Pulmonary artery endothelial cell (primary cell): ENCODE results near the gene AHCYL1. TPM values are rescaled to one million over a fixed set of nuclear protein-coding genes. Genes with fewer than 3 reads are reported as not detected.
"Not testable (repeated sequence)": the region's sequence is repeated elsewhere in the genome, so short reads cannot be mapped to it uniquely, and the experiment has no call there.

Source experiments
- DNase-seq: peaks from one replicate; pipeline ENCODE4 v3.0.0-alpha.2; 2011; ENCODE audit warnings: low read depth, low spot score
- total RNA-seq: library from RNA; depleted of rRNA; stranded (reverse); fragments of >200 nt; gene quantifications from 2 replicates; pipeline ENCODE4 v1.2.3, GENCODE V29; 2014

The AHCYL1 gene
- total RNA-seq, 1 donor from 2014 or later: 65.4 TPM

DNA sequence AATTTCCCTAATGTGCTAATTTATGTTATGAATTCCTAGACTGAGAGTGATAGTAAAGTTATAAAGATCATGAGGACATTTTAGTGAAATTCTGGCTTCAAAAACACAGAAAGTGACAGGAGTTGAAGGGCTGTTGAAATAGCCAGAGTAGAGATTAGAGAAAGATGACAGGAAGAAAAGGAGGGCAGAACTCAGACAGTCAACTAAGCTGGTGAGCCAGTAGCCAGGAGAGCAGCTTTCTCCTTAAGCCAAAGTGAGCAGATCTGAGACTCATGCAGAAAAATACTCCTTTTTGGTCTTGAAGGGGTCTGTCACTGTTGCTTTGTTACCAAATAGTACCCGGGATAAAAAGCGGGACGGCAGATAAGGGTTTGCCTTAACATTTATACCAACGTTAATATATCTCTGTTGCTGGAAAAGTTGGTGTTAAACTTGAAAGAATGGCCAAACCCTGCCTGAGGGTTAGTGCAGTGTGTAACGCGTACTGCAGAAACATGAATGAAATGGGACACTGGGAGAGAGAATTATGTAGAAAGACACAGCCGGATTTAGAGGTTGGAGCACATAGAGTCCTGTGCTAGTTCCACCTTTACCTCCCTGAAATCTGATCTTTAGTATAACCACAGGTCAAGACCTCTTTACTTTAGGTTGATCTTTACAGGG is 12.8 kb downstream of the AHCYL1 start:
- no peak for DNase-seq

GRCh38 chr1:109997867-109998229 is 13.3 kb downstream of the AHCYL1 start:
- DNase-seq: no peak

DNA sequence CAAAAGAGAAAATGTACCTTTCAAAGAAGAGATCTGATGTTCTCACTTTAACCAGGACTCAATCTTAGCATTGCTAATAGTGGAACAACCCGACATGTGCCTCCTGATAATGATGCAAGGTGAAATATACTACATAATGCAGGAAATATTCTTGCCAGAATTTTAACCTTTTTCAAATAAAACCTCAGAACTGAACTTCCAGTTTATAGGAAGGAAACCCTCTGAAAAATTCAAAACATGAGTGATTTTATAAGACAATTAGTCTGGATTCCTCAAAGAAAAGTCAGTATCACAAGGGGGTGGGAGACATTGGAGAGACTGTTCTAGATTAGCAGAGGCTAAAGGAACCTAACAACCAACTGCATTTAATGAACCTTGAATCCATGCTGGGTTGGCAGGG is 18.1 kb downstream of the AHCYL1 start:
- no peak for DNase-seq

DNA sequence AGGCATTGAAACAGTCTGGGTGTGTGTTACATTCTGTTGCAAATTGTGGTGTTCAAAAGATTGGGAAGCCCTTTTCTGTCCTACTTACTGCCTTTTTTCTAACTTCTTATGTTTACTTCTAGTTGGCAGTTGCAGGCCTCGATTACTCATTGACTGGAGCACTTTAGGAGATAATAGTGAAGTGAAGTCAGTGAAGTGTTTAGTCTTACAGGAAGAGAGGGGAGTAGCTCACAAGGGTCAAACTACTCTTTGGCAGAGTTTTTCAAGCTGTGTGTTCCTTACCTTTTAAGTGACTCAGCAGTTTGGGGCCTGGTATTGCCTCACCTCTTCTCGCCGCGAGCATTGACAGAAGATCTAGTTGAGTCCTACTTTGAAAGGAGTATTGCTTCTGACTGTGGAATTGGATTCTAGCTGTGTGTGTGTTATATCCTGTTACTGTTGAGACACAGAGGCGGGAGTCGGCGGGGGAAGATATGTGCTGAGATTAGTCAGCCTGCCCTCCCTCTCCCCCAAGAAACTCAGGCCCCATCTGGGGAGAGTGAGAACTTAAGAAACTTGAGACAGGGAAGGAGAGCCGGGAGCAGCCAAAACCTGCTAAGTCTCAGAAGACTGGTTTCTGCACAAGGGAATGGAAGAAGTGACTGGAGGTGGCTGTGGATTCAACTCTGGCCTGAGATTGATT is 19.3 kb downstream of the AHCYL1 start:
- peak; percentile 78 for DNase-seq

- DNase-seq: no peak
Measured at GRCh38 chr1:110004583-110004982, 20.0 kb downstream of the AHCYL1 start.

GRCh38 chr1:110005971-110006370 is 21.4 kb downstream of the AHCYL1 start:
- DNase-seq: no peak

DNA sequence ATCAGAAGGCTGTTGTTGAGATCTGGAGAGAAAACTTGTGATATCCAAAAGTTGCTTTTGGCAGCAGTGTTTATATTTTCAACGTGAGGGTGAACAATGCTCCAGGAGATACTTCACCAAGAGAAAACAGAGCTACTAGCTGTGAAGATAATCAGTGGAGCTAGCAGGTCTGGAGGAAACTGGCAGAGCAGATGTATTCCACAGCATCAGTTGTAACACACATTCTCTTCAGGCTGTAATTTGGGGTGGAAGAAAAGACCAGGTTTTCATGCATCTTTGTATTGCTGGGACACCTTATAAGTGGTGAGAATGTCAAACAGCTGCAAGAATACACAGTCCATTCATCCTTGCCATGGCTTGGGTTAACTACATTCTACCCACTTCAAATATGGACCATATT is 22.0 kb downstream of the AHCYL1 start:
- no peak for DNase-seq

DNA sequence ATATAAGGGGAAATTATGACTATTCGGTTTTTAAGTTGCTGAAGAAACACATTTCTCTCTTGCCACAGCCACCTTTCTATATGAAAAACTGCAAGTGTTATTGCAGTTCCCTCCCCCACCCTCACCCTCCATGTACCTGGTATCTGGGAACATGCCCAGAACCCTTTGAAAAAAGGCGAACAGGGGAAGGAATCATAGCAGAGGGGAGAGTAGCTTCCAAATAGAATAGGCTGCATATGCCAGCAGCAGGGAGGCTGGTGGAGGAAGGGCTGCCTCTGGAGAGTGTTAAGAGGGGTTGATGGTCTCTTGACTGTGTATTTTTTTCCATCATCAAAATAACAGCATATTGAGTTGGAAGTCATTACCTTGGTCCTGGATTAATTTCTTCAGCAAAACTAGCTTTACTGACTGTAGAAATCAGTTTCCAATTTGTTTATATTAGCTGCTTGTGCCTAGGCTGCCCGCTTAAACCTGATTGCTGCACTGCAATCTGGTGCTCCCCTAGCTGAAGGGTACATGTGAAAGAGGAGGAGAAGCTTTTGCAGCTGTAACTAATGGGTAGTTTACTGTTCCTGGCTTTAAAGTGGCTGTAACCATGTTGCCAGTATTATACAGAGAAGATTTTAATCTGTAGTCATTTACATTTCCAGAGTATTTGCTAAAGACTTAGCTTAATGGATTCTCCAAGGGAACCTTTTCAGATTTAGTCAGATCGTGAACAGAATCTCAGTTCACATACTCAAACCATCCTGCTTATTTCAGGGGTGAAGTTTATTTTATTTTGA is 22.7 kb downstream of the AHCYL1 start:
- DNase-seq: no peak

- no peak for DNase-seq
Measured at GRCh38 chr1:110008971-110009565, 24.5 kb downstream of the AHCYL1 start.

DNA sequence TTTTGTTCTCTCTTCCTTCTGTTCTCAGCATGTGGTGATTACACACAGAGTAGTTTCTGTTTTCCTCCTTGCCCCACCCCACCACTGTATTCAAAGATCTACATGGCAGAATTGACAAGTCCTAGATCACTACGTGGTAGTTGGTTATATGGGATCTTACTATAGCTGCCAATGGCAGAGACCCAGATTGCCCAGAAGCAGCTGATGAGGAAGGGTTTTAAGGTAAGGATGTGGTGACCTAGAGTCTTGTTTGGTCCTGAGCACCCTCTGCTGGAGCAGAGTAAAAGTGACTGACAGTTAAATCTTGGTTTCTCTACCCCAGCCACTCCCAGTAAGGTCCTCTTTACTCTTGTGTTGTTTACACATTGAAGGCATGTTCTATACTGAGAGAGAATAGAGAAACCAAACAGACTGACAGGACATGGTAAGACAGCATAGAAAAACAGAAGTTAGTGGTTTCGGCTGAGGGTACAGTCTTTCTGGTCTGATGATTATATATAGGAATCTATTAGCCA is 27.0 kb downstream of the AHCYL1 start:
- no peak for DNase-seq

GRCh38 chr1:110012100-110012780 is 27.7 kb downstream of the AHCYL1 start:
- DNase-seq: no peak

DNA sequence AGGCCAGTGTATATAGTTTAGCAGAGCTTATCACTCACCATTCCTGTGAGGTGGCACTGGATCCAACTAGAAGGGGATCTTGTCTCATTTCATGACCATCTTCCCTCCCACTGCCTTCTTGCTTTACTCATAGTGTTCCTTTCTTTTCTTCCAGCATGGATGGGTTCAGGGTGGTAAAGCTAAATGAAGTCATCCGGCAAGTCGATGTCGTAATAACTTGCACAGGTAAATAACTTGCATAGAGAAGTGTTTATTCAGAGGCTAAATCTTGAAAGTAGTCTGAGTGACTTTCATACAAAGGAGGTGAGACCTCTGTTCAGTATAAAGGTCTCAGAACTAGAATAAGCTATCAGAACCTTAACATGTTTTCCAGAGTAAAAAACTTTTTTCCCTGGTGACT is 33.2 kb downstream of the AHCYL1 start:
- DNase-seq: no peak

GRCh38 chr1:110018396-110018795 is 33.8 kb downstream of the AHCYL1 start:
- no peak for DNase-seq

DNA sequence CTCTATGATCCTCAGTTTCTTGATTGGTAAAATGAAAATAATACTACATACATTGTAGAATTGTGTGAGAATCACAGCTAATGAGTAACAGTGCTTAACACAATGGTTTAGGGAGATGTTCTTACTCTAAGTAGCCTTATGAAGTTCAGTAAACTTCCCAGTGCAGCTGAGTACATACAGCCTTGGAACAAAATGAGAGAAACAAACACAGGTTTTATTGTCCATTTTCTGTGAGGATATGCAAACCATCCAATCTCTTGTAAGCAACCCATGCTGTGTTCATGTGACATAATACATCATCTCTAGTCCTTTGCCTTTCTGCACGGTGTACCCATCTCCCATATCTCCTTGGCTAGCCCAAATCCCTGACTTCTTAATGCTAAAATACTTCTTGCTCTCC is 35.2 kb downstream of the AHCYL1 start:
- no peak for DNase-seq

GRCh38 chr1:110021285-110021684 is 36.7 kb downstream of the AHCYL1 start:
- no peak for DNase-seq

- DNase-seq: no peak
Measured at GRCh38 chr1:110024613-110025012, 40.0 kb downstream of the AHCYL1 start.

- DNase-seq: not testable (repeated sequence)
Measured at GRCh38 chr1:110030687-110031086, 46.1 kb downstream of the AHCYL1 start.

DNA sequence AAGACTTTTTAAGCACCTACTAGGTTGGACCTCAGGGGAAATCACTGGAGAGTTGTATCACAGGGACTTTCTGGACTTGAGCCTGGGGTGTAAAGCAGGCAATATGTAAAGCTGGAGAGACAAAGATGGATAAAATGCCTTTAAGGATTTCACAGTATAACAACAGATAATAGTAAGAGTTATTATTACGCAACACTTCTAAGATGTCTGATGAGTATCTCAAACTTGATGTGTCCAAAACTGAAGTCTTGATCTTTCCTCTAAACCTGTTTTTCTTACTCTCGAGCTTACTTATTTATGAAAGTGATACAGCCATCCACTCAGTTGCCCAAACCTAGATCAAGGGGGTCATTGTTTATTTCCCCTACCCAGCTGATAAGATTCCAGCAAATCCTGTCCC is 47.8 kb downstream of the AHCYL1 start:
- DNase-seq: no peak

DNA sequence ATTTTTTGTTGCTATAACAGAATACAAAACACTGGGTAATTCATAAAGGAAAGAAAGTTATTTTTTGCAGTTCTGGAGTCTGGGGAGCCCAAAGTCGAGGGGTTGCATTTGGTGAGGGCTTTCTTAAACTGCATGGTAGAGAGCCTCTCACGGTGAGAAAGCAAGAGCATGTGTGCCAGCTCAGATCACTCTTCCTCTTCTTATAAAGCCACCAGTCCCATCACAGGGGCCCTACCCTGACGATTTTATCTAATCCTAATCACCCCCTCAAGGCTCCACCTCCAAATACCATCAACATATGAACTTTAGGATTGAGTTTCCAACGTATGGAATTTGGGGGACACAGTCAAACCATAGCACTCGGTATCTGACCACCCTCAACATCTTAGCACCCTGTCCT is 48.9 kb downstream of the AHCYL1 start:
- no peak for DNase-seq

DNA sequence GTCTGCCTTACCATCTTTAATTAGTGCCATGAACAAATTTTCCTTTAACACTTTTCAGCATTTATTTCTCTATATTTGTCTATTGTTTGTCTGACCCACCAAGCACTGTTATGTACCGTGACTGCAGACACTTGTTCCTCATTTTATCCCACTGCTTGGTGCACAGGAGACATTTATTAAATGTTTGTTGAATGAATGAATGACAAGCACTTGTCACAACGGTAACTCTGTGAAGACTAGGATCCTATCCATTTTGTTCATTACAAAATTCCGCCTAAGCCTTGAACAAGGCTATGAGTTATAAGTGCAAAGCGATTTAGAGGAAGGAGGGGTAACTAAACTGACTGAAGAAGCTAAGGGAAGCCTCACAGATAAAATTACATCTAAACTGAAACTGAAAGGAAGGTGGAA is 49.5 kb downstream of the AHCYL1 start:
- no peak for DNase-seq
